ENCODE results near the gene RPTOR.

The RPTOR gene

GRCh38 chr17:80856863-80857755 lies 312.5 kb downstream of the RPTOR start:
- no peak overlapping the region for H3K4me3 ChIP-seq (ENCODE audit: low read depth in 1 of 2, low read length in 2 of 2)
- peaks cover 0 to 14% of the 10 kb centered on the region in 2 donors for H3K36me3 ChIP-seq (ENCODE audit: control insufficient read depth in 1 of 2, insufficient read depth in 2 of 2, low read length in 2 of 2)
- no peaks in the 10 kb centered on the region for H3K9me3 ChIP-seq (ENCODE audit: control insufficient read depth in 1 of 2, low read length in 2 of 2)
- H3K4me1 ChIP-seq (ENCODE audit: control insufficient read depth in 1 of 2, insufficient read depth in 2 of 2, low read length in 2 of 2), result peaks cover 7 to 10% of the 10 kb centered on the region in 2 donors
- H3K9ac ChIP-seq (ENCODE audit: low read depth in 1 of 2, low read length in 2 of 2), result no peak overlapping the region
- H3K27ac ChIP-seq (ENCODE audit: low read depth, low read length), result no peak overlapping the region
- no peaks in the 10 kb centered on the region for H3K27me3 ChIP-seq (ENCODE audit: control insufficient read depth in 1 of 2, insufficient read depth in 2 of 2, low read length in 2 of 2)

GRCh38 chr17:80857756-80858171 lies 313.1 kb downstream of the RPTOR start:
- Histone ChIP-seq H3K4me3 (ENCODE audit: low read depth in 1 of 2, low read length in 2 of 2) (no peak overlapping the region), H3K36me3 (ENCODE audit: control insufficient read depth in 1 of 2, insufficient read depth in 2 of 2, low read length in 2 of 2) (peaks cover 0 to 14% of the 10 kb centered on the region in 2 donors), H3K9ac (ENCODE audit: low read depth in 1 of 2, low read length in 2 of 2) (no peak overlapping the region), H3K27ac (ENCODE audit: low read depth, low read length) (no peak overlapping the region), H3K27me3 (ENCODE audit: control insufficient read depth in 1 of 2, insufficient read depth in 2 of 2, low read length in 2 of 2) (no peaks in the 10 kb centered on the region), H3K4me1 (ENCODE audit: control insufficient read depth in 1 of 2, insufficient read depth in 2 of 2, low read length in 2 of 2) (peaks cover 7 to 10% of the 10 kb centered on the region in 2 donors), H3K9me3 (ENCODE audit: control insufficient read depth in 1 of 2, low read length in 2 of 2) (no peaks in the 10 kb centered on the region)

- no peak overlapping the region for H3K9ac ChIP-seq (ENCODE audit: low read depth in 1 of 2, low read length in 2 of 2)
- peaks cover 0 to 14% of the 10 kb centered on the region in 2 donors for H3K36me3 ChIP-seq (ENCODE audit: control insufficient read depth in 1 of 2, insufficient read depth in 2 of 2, low read length in 2 of 2)
These were observed 313.8 kb downstream of the RPTOR start for GRCh38 chr17:80858301-80859001.

GRCh38 chr17:80859002-80859941 lies 314.6 kb downstream of the RPTOR start:
- Histone ChIP-seq H3K27ac (ENCODE audit: low read depth, low read length) (no peak overlapping the region), H3K9ac (ENCODE audit: low read depth in 1 of 2, low read length in 2 of 2) (no peak overlapping the region), H3K36me3 (ENCODE audit: control insufficient read depth in 1 of 2, insufficient read depth in 2 of 2, low read length in 2 of 2) (peaks cover 0 to 14% of the 10 kb centered on the region in 2 donors), H3K4me1 (ENCODE audit: control insufficient read depth in 1 of 2, insufficient read depth in 2 of 2, low read length in 2 of 2) (peaks cover 7 to 10% of the 10 kb centered on the region in 2 donors), H3K9me3 (ENCODE audit: control insufficient read depth in 1 of 2, low read length in 2 of 2) (no peaks in the 10 kb centered on the region), H3K27me3 (ENCODE audit: control insufficient read depth in 1 of 2, insufficient read depth in 2 of 2, low read length in 2 of 2) (no peaks in the 10 kb centered on the region), H3K4me3 (ENCODE audit: low read depth in 1 of 2, low read length in 2 of 2) (no peak overlapping the region)

More at GRCh38 chr17:80858301-80859001, 313.8 kb downstream of the RPTOR start:
- H3K4me3 ChIP-seq (ENCODE audit: low read depth in 1 of 2, low read length in 2 of 2), result no peak overlapping the region
- no peak overlapping the region for H3K27ac ChIP-seq (ENCODE audit: low read depth, low read length)
- H3K4me1 ChIP-seq (ENCODE audit: control insufficient read depth in 1 of 2, insufficient read depth in 2 of 2, low read length in 2 of 2), result peaks cover 7 to 10% of the 10 kb centered on the region in 2 donors
- no peaks in the 10 kb centered on the region for H3K27me3 ChIP-seq (ENCODE audit: control insufficient read depth in 1 of 2, insufficient read depth in 2 of 2, low read length in 2 of 2)
- H3K9me3 ChIP-seq (ENCODE audit: control insufficient read depth in 1 of 2, low read length in 2 of 2), result no peaks in the 10 kb centered on the region

GRCh38 chr17:80860101-80860671 lies 315.5 kb downstream of the RPTOR start:
- Histone ChIP-seq H3K27me3 (ENCODE audit: control insufficient read depth in 1 of 2, insufficient read depth in 2 of 2, low read length in 2 of 2) (no peaks in the 10 kb centered on the region), H3K4me3 (ENCODE audit: low read depth in 1 of 2, low read length in 2 of 2) (no peak overlapping the region), H3K36me3 (ENCODE audit: control insufficient read depth in 1 of 2, insufficient read depth in 2 of 2, low read length in 2 of 2) (peaks cover 0 to 13% of the 10 kb centered on the region in 2 donors), H3K27ac (ENCODE audit: low read depth, low read length) (no peak overlapping the region), H3K9me3 (ENCODE audit: control insufficient read depth in 1 of 2, low read length in 2 of 2) (no peaks in the 10 kb centered on the region), H3K4me1 (ENCODE audit: control insufficient read depth in 1 of 2, insufficient read depth in 2 of 2, low read length in 2 of 2) (peaks cover 7 to 10% of the 10 kb centered on the region in 2 donors), H3K9ac (ENCODE audit: low read depth in 1 of 2, low read length in 2 of 2) (no peak overlapping the region)

- H3K36me3 ChIP-seq (ENCODE audit: control insufficient read depth in 1 of 2, insufficient read depth in 2 of 2, low read length in 2 of 2), result peaks cover 0 to 7% of the 10 kb centered on the region in 2 donors
- H3K27me3 ChIP-seq (ENCODE audit: control insufficient read depth in 1 of 2, insufficient read depth in 2 of 2, low read length in 2 of 2), result no peaks in the 10 kb centered on the region
- H3K9ac ChIP-seq (ENCODE audit: low read depth in 1 of 2, low read length in 2 of 2), result no peak overlapping the region
- no peak overlapping the region for H3K4me3 ChIP-seq (ENCODE audit: low read depth in 1 of 2, low read length in 2 of 2)
- H3K27ac ChIP-seq (ENCODE audit: low read depth, low read length), result no peak overlapping the region
- H3K9me3 ChIP-seq (ENCODE audit: control insufficient read depth in 1 of 2, low read length in 2 of 2), result no peaks in the 10 kb centered on the region
- peaks cover 7 to 10% of the 10 kb centered on the region in 2 donors for H3K4me1 ChIP-seq (ENCODE audit: control insufficient read depth in 1 of 2, insufficient read depth in 2 of 2, low read length in 2 of 2)
These were observed 316.2 kb downstream of the RPTOR start for GRCh38 chr17:80860703-80861417.

GRCh38 chr17:80861418-80861815 lies 316.8 kb downstream of the RPTOR start:
- Histone ChIP-seq H3K36me3 (ENCODE audit: control insufficient read depth in 1 of 2, insufficient read depth in 2 of 2, low read length in 2 of 2) (peaks cover 0 to 5% of the 10 kb centered on the region in 2 donors), H3K9ac (ENCODE audit: low read depth in 1 of 2, low read length in 2 of 2) (no peak overlapping the region), H3K27ac (ENCODE audit: low read depth, low read length) (no peak overlapping the region), H3K27me3 (ENCODE audit: control insufficient read depth in 1 of 2, insufficient read depth in 2 of 2, low read length in 2 of 2) (no peaks in the 10 kb centered on the region), H3K4me3 (ENCODE audit: low read depth in 1 of 2, low read length in 2 of 2) (no peak overlapping the region), H3K9me3 (ENCODE audit: control insufficient read depth in 1 of 2, low read length in 2 of 2) (no peaks in the 10 kb centered on the region), H3K4me1 (ENCODE audit: control insufficient read depth in 1 of 2, insufficient read depth in 2 of 2, low read length in 2 of 2) (peaks cover 7 to 10% of the 10 kb centered on the region in 2 donors)

- Histone ChIP-seq H3K36me3 (ENCODE audit: control insufficient read depth in 1 of 2, insufficient read depth in 2 of 2, low read length in 2 of 2) (peaks cover 0 to 2% of the 10 kb centered on the region in 2 donors), H3K9me3 (ENCODE audit: control insufficient read depth in 1 of 2, low read length in 2 of 2) (no peaks in the 10 kb centered on the region), H3K27me3 (ENCODE audit: control insufficient read depth in 1 of 2, insufficient read depth in 2 of 2, low read length in 2 of 2) (no peaks in the 10 kb centered on the region), H3K9ac (ENCODE audit: low read depth in 1 of 2, low read length in 2 of 2) (no peak overlapping the region), H3K4me1 (ENCODE audit: control insufficient read depth in 1 of 2, insufficient read depth in 2 of 2, low read length in 2 of 2) (peaks cover 7 to 10% of the 10 kb centered on the region in 2 donors), H3K27ac (ENCODE audit: low read depth, low read length) (no peak overlapping the region), H3K4me3 (ENCODE audit: low read depth in 1 of 2, low read length in 2 of 2) (no peak overlapping the region)
These were observed 317.3 kb downstream of the RPTOR start for GRCh38 chr17:80861892-80862291.

- peaks cover 7 to 10% of the 10 kb centered on the region in 2 donors for H3K4me1 ChIP-seq (ENCODE audit: control insufficient read depth in 1 of 2, insufficient read depth in 2 of 2, low read length in 2 of 2)
- no peaks in the 10 kb centered on the region for H3K9me3 ChIP-seq (ENCODE audit: control insufficient read depth in 1 of 2, low read length in 2 of 2)
- H3K4me3 ChIP-seq (ENCODE audit: low read depth in 1 of 2, low read length in 2 of 2), result no peak overlapping the region
- H3K27me3 ChIP-seq (ENCODE audit: control insufficient read depth in 1 of 2, insufficient read depth in 2 of 2, low read length in 2 of 2), result no peaks in the 10 kb centered on the region
- H3K36me3 ChIP-seq (ENCODE audit: control insufficient read depth in 1 of 2, insufficient read depth in 2 of 2, low read length in 2 of 2), result no peaks in the 10 kb centered on the region
- no peak overlapping the region for H3K9ac ChIP-seq (ENCODE audit: low read depth in 1 of 2, low read length in 2 of 2)
- H3K27ac ChIP-seq (ENCODE audit: low read depth, low read length), result no peak overlapping the region
These were observed 317.9 kb downstream of the RPTOR start for GRCh38 chr17:80862481-80862961.
